Stimulated activated effector memory CD8-positive, alpha-beta T cell treated with anti-CD3 and anti-CD28 coated beads, Interleukin-12 subunit alpha, Interleukin-12 subunit beta, amount 100 ng/mL, for 72 hours (primary cell): ENCODE results near the gene PDZD7.

Source experiments
- ATAC-seq: fragments of 150-1000 bp; cut with Tn5 transposase; 2 replicates; pipeline ENCODE4 v1.10.0; 2021
- DNase-seq, 2 donors: peaks; one replicate each; pipeline ENCODE4 v3.0.0; 2021 to 2022; ENCODE audit warnings: low spot score in 2 of 2
- H3K27ac Mint-ChIP-seq: one replicate; pipeline ENCODE4 v1.8.0; 2022; ENCODE audit warnings: mild to moderate bottlenecking, mixed read lengths
- H3K36me3 Mint-ChIP-seq: one replicate; pipeline ENCODE4 v1.8.0; 2022; ENCODE audit warnings: mild to moderate bottlenecking, mixed read lengths
- H3K4me1 Mint-ChIP-seq: one replicate; pipeline ENCODE4 v1.8.0; 2022; ENCODE audit warnings: mixed read lengths
- H3K4me3 Mint-ChIP-seq: one replicate; pipeline ENCODE4 v1.8.0; 2022; ENCODE audit warnings: mild to moderate bottlenecking, mixed read lengths
- H3K9me3 Mint-ChIP-seq: one replicate; pipeline ENCODE4 v1.8.0; 2022; ENCODE audit warnings: mixed read lengths

Gene PDZD7

GRCh38 chr10:101050208-101051069, 19.5 kb upstream of the PDZD7 start:
- Mint-ChIP-seq H3K27ac (no peak overlapping the region), H3K4me1 (peaks cover 26% of the 10 kb centered on the region), H3K4me3 (peak overlapping the region; percentile 29), H3K36me3 (no peaks in the 10 kb centered on the region), H3K9me3 (no peaks in the 10 kb centered on the region)
- ATAC-seq, result peak; percentile 86
- DNase-seq, result peak; percentile 89 to 93

GRCh38 chr10:101047961-101048892, 17.3 kb upstream of the PDZD7 start:
- Mint-ChIP-seq H3K27ac (no peak overlapping the region), H3K4me3 (no peak overlapping the region), H3K36me3 (no peaks in the 10 kb centered on the region), H3K4me1 (peaks cover 31% of the 10 kb centered on the region), H3K9me3 (no peaks in the 10 kb centered on the region)
- DNase-seq (no peak), ATAC-seq (no peak)

GRCh38 chr10:101047268-101047667, 16.3 kb upstream of the PDZD7 start:
- H3K27ac Mint-ChIP-seq, result no peak overlapping the region
- no peaks in the 10 kb centered on the region for H3K9me3 Mint-ChIP-seq
- ATAC-seq (no peak), DNase-seq (no peak)
- H3K36me3 Mint-ChIP-seq, result peaks cover 8% of the 10 kb centered on the region
- H3K4me1 Mint-ChIP-seq, result peaks cover 41% of the 10 kb centered on the region
- no peak overlapping the region for H3K4me3 Mint-ChIP-seq

GRCh38 chr10:101046332-101047238, 15.7 kb upstream of the PDZD7 start:
- ATAC-seq (no peak), DNase-seq (no peak)
- H3K36me3 Mint-ChIP-seq, result peaks cover 8% of the 10 kb centered on the region
- H3K27ac Mint-ChIP-seq, result no peak overlapping the region
- H3K9me3 Mint-ChIP-seq, result no peaks in the 10 kb centered on the region
- no peak overlapping the region for H3K4me3 Mint-ChIP-seq
- peaks cover 44% of the 10 kb centered on the region for H3K4me1 Mint-ChIP-seq

GRCh38 chr10:101044117-101044516, 13.2 kb upstream of the PDZD7 start:
- H3K4me3 Mint-ChIP-seq, result no peak overlapping the region

DNA sequence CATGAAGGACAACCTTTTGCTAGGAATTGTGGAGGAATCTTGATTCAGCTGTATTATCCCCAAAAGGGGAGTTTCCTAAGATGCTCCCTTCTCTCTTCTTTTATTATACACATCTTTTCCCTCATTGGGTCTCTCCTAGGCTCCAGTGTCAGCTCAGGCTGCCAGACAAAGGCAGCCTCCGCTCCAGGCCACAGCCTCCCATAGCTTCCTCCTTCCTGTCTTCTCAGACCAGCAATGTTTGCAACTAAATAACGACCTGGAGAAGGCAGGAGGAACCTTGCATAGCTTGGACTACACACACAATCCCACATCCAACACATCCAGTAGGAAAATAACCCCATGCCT, 12.4 kb upstream of the PDZD7 start:
- Mint-ChIP-seq H3K9me3 (no peaks in the 10 kb centered on the region), H3K4me3 (peak overlapping the region; percentile 93), H3K36me3 (peaks cover 31% of the 10 kb centered on the region), H3K27ac (peak overlapping the region; percentile 98), H3K4me1 (peaks cover 28% of the 10 kb centered on the region)
- DNase-seq, result no peak
- ATAC-seq, result no peak

More at GRCh38 chr10:101044117-101044516, 13.2 kb upstream of the PDZD7 start:
- Mint-ChIP-seq H3K36me3 (peaks cover 23% of the 10 kb centered on the region), H3K27ac (no peak overlapping the region), H3K4me1 (peaks cover 36% of the 10 kb centered on the region), H3K9me3 (no peaks in the 10 kb centered on the region)
- DNase-seq (no peak), ATAC-seq (no peak)

DNA sequence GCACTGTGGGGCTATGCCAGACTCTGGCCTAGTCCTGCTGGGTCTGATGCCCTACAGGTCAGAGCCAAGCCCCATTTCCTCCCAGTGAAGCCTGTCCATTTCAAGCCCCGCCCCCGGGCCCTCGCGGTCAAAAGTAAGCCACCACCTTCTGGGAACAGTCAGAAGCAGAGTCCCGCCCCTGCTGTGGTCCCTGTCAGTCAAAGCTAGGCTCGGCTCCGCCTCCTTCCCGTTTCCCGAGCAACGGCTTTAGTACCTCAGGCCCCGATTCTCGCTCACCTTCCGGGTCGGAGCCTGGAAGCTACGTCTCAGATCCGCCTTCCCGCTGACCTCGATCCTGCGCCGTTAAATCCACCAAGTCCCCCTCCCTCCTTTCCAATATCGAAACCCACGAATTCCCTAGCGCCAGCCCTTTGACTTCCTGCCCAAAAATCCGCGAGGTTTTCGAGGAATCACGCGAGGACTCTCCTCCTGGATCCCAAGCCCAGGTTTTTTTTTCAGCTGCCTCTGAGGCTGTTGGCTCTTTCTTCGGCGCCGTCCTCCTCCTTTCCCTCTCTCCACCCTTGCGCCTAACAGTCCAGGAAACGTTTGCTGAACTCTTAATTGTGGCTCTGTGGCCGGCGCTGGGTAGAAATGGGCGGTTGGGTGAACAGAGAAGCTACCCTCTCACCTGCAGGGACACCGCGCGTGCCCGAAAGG, 11.9 kb upstream of the PDZD7 start:
- Mint-ChIP-seq H3K9me3 (no peaks in the 10 kb centered on the region), H3K36me3 (peaks cover 36% of the 10 kb centered on the region), H3K27ac (peak overlapping the region; percentile 98), H3K4me3 (peak overlapping the region; percentile 93), H3K4me1 (peaks cover 24% of the 10 kb centered on the region)
- peak; percentile 97 for ATAC-seq
- DNase-seq, result peak; percentile 78 to 95

DNA sequence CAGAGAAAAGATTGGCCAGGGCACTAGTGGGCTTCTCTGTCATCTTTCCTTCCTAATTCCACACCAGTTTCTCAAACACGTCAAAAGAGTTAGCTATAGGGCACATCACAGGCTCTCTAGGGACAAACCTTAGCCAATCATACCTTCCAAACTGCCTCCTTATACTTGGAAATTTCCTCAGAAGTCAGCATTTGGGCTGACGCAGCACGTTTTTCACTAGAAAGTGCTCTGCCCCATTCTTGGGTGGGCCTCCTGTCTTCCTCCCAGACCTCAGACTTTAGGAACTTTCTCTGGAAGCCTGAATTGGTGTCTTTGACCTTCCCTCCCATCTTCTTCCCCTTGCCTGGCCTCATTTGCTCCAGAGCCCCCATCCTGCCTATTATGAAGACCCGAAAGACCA, 11.2 kb upstream of the PDZD7 start:
- Mint-ChIP-seq H3K9me3 (no peaks in the 10 kb centered on the region), H3K4me1 (peaks cover 24% of the 10 kb centered on the region), H3K27ac (peak overlapping the region; percentile 98)

DNA sequence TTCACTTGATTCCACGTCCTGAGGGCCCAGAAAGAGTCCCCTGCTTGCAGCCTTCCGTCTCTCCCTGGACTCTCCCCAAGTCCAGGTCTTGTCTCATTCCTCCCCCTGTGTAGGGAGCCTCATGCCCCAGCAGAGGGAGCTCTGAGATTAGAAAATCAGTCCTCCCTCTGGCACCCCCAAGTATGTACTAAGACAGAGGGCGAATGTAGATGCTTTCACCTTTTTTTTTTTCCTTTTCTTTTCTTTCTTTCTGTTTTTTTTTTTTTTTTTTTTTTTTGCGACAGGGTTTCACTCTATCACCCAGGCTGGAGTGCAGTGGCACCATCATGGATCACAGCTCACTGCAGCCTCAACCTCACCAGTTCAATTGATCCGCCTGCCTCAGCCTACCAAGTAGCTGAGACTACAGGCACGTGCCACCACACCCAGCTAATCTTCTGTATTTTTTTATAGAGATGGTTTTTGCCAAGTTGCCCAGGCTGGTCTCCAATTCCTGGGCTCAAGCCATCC, 10.4 kb upstream of the PDZD7 start:
- DNase-seq (peak; percentile 47 to 83), ATAC-seq (peak; percentile 80)
- Mint-ChIP-seq H3K27ac (no peak overlapping the region), H3K4me1 (peaks cover 24% of the 10 kb centered on the region), H3K9me3 (no peaks in the 10 kb centered on the region), H3K36me3 (peaks cover 51% of the 10 kb centered on the region), H3K4me3 (no peak overlapping the region)

More for the DNA sequence above, 11.2 kb upstream of the PDZD7 start:
- no peak for DNase-seq
- ATAC-seq, result no peak
- Mint-ChIP-seq H3K36me3 (peaks cover 43% of the 10 kb centered on the region), H3K4me3 (peak overlapping the region; percentile 93)

DNA sequence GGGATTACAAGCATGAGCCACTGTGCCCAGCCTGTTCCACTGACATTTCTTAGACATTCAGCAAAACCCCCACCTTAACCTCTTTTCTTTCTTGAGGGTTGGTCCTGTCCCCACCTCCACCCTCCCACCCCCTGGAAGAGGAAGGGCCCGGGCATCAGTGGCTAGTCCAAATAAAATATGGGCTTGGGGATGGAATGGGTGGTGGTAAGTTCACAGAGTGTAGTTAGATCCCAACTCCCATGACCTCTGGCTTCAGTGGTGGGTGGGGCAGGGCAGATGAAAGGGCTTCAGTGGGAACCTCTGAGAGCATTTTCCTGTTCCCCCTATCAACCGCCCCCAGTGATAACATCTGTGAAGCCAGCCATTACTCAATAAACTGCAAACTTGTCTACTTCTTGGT, 9.9 kb upstream of the PDZD7 start:
- DNase-seq (no peak), ATAC-seq (no peak)
- Mint-ChIP-seq H3K36me3 (peaks cover 55% of the 10 kb centered on the region), H3K4me1 (peaks cover 24% of the 10 kb centered on the region), H3K9me3 (no peaks in the 10 kb centered on the region), H3K27ac (no peak overlapping the region), H3K4me3 (no peak overlapping the region)

DNA sequence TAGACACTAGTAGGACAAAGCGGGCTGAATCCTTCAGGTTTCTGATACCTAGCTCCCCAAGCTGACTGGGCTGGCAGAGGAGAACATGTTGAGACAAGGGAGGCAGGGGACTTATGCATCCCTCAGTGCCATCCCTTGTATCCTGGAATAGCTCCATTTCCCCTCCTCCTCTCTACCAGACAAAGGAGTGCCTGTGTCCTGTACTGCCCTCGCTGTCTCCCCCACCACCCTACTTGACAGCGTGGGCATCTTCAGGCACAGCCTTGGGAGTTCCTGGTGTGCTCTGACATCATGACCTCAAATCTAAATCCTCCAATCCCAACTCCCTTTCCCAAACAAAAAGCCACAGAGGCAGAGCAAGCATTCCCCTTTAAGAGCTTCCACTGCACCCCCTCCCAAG, 9.1 kb upstream of the PDZD7 start:
- Mint-ChIP-seq H3K4me3 (no peak overlapping the region), H3K9me3 (no peaks in the 10 kb centered on the region), H3K36me3 (peaks cover 63% of the 10 kb centered on the region), H3K27ac (no peak overlapping the region), H3K4me1 (peaks cover 24% of the 10 kb centered on the region)
- no peak for ATAC-seq
- no peak for DNase-seq

GRCh38 chr10:101038484-101038883, 7.6 kb upstream of the PDZD7 start:
- ATAC-seq (no peak), DNase-seq (no peak)
- Mint-ChIP-seq H3K9me3 (no peaks in the 10 kb centered on the region), H3K4me1 (peaks cover 26% of the 10 kb centered on the region), H3K4me3 (no peak overlapping the region), H3K27ac (peak overlapping the region; percentile 24), H3K36me3 (peaks cover 75% of the 10 kb centered on the region)

GRCh38 chr10:101036726-101037125, 5.8 kb upstream of the PDZD7 start:
- peak overlapping the region; percentile 54 for H3K27ac Mint-ChIP-seq
- no peak for DNase-seq
- ATAC-seq, result no peak
- H3K36me3 Mint-ChIP-seq, result peaks cover 79% of the 10 kb centered on the region
- no peak overlapping the region for H3K4me3 Mint-ChIP-seq
- no peaks in the 10 kb centered on the region for H3K9me3 Mint-ChIP-seq
- H3K4me1 Mint-ChIP-seq, result peaks cover 25% of the 10 kb centered on the region
